Mucosa of gallbladder (tissue), 1 donor: ENCODE measurements around the gene DLG1. TPM values are rescaled to one million over a fixed set of nuclear protein-coding genes. Genes with fewer than 3 reads are reported as not detected.

ENCODE experiments used
- DNase-seq: peaks from one replicate; pipeline ENCODE4 v3.0.0-alpha.2; 2020; ENCODE audit warnings: low spot score
- total RNA-seq: library from RNA; stranded (reverse); gene quantifications from one replicate; pipeline ENCODE4 v1.2.1, GENCODE V29; 2021
- donor health status: DM: no; HTN: no; CAD: no.

The DLG1 gene
- total RNA-seq, 1 donor from 2014 or later: 90.0 TPM

DNA sequence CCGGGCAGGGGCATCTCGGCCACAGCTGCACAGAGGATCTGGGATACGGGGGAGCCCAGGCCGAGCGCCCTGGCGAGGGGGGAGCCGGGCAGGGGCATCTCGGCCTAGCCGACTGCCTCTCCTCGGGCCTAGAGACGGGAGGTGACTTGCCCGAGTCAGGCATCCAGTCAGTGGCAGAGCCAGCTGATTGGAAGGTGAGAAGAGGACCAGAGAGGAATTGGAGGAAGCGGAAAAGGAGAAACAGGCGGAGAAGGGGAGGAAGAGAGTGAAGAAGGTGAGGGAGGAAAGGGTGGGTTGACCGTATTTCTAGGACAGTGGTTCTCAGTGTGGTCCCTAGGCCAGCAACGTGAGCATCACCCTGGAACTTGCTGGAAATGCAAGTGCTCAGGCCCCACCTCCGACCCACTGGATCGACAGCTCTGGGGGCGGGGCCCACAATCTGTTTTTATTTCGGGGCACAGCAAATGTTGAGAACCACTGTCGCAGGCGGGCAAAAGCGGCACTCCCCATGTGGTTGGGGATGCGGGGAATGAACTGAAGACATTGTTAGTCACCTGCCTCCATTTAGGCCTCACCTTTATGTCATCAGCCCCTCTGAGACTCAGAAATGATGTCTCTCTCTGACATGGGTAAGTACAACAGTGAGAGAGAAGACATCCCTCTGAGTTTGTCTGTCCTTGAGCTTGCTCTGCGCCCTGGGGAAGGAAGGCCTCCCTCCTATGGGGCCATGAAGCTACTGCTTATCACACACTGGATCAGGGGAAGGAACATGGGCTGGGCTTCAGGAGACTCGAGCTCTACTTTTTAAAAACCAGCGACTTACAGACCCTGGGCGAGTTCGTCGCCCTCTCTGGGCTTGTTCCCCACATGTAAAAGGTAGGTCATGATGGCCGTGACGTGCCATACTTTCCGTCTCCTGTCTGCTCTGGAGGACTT lies 267.8 kb downstream of the DLG1 start:
- DNase-seq: no peak

DNA sequence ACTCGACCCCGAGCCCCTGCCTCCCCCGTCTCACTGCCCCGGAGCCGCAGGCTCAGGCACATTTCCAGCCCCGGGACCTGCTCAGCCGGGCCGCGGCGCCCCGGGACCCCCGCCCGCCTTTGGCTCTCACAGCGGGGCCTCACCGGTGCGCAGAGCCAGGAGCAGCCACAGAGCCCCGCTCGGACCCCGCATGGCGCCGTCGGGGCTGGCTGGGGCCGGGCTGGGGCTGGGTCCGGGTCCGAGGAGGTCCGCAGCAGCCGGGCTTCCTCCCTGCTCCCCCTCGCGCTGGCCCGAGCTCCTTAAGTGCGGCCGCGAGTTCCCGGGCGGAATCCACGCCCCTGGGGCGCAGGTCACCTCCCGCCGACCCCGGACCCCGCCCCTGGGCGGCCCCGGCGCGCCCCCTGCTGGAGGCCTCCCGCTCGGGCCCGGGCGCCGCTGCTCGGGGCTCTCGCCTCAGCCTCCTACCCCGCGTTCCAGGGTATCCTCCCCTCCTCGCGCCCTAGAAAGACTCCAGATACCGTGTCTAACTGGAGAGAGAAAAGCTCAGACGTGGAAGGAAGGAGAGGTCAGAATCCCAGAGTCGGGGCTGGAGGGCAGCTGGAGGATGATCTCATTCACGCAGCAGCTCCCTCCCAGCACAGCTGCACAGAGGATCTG lies 268.8 kb downstream of the DLG1 start, which contains the start of gene MELTF:
MELTF (minus strand) TSS at position 307 of the 657 bp plus-strand sequence; CDS start at position 192, 115 bp downstream.
- DNase-seq: no peak

DNA sequence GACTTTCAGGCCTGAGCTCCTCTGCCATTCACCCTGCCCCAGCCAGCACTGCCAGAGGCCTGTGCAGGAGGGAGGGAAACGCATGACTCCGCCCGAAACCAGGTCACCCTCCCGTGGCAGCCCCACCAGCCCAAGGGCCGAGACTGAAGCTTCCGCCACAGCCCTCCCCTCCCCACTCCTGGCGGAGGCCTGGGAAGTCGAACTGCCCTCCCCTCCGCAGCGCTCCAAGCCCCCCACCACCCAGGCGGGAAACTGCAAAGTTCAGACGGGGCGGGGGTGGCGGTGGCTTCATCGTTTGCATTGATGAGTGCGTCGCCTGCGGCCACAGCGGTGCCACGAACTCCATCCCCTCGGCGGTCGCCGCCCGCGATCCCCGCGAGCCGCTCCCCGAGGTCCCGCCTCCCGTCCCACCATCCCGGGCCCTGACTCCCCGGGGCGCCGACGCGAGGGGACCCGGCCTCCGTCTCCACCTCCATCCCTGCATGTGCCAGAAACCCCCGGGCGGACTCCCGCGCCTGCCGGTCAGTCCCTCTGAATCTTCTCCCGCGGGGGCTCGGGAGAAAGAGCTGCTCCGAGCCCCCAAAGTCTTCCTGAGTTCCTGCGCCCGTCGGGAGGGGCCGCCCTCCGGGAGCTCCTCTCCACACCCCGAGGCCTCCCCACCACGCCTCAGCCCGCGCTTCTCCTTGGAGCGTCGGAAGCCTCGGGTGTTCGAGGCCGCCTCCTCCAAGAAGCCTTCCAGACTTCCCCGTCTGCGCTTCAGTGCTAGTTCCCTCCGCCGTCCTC lies 269.5 kb downstream of the DLG1 start:
- no peak for DNase-seq

DNA sequence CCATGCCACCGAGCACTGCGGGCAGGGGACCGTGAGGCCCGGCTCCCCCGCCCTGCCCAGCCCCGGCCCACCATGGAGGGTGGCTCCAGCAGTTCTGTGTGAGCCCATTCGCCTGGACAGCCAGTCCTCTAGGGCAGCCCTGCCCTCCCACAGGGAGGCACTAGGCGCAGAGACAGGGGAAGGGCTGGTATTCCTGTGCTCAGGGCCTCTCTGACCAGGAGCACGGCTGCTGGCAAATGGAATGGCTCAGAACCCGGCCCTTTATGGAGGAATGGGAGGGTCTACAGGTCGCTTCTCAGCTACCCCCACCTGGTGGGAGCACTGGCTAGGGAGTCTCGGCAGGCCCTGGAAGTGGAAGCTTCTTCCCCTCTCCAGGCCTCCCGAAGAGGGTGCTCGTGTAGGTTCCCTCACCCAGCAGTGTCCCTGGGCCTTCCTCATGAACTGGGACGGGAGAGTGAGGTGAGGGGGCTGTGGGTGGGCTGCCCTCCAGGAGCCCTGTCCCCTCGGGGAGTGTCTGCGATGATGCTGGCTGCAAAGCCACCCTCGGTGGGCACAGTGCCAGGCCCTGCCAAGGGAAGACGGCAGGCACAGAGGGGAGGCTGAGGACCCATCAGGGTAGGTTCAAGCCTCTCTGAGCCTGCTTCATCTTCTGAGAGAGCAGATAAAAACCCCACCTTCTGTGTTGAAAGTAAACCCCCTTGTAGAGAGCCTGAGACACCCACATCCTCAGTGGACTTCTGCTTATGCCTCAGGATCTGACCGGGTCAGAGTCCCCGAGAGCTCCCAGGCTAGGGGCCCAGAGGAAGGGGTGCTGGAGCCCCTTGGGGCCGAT lies 270.3 kb downstream of the DLG1 start:
- no peak for DNase-seq

DNA sequence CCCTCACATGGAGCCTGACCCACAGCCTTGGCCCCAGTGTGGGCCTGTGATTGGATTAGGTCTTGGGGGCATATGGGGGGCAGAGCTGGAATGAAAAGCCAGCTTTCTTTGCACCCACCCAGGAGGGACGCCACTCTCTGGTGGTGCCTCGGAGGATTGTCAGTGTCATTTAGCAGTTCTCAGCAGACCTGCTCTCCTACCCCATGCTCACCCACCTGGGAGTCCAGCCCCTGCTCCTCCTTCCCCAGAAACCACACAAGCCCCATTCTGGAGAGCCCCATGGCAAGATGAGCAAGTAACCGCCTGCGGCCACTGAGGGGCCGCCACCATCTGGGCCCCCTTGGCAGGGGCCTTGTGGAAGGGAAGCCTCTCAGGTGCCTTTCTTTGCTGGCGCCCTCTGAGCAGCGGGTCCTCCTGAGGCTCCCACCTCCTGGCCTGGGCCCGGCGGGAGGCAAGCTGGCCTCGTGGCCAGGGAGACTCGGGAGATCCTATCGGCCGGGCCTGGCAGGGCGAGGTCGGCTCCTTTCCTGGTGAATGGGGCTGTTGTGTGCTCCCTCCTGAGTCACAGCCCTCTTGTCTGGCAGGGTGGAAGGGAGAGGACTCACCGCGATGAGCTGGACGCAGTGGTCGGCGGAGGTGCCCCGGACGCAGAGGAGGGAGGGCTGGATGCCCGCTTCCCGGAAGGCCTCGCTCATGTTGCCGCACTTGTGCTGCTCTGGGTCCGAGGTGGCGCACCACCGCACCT lies 271.1 kb downstream of the DLG1 start:
- no peak for DNase-seq

DNA sequence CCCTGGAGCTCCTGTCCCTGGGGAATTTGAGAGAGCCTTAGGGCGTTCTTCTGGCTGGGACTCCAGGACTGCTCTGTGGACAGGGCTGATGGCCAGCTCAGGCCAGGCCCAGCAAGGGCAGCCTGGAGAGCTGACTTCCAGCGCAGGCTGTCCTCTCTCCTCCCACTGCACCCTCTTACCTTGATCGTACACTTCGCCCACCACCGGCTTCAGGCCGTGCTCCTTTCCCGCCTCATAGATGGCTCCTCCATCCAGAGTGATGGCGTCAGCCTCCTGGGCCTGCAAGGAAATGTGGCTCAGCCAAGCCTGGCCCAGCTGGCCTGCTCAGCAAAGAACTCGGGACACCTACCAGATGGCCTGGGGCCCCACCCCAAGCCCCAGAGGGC lies 271.9 kb downstream of the DLG1 start:
- no peak for DNase-seq

DNA sequence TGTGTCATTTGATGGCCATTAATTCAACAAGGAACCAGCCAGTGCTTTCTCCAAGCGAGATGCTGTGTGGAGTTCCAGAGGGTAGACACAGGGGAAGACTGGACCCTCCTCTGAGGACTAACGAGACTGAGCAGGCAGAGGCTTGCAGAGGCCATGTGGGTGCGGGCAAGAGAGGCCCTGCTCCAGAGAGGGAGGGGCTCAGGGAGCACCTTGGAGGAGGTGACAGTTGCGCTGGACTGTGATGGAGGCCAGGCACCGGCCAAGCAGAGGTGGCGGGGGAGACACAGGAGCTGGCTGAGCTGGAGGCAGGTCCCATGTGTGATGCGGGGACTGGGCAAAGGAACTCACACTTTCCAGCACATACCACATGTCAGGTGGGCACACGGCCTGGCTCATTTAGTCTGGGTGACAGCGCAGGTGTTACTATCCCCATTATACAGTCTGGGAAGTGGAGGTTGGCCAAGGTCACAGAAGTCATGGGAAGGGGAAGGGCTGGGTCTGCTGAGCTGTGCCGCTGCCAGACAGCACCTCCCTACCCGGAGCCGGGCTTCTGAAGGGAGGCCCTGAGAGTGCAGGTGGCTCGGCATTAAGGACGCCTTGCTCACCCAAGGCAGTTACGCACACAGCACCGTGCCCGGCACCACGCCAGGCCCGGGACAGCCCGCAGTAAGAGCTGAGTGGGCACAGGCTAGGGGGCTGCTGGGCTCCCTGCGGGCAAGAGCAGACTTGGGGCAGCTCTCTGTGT lies 272.5 kb downstream of the DLG1 start:
- DNase-seq: no peak

DNA sequence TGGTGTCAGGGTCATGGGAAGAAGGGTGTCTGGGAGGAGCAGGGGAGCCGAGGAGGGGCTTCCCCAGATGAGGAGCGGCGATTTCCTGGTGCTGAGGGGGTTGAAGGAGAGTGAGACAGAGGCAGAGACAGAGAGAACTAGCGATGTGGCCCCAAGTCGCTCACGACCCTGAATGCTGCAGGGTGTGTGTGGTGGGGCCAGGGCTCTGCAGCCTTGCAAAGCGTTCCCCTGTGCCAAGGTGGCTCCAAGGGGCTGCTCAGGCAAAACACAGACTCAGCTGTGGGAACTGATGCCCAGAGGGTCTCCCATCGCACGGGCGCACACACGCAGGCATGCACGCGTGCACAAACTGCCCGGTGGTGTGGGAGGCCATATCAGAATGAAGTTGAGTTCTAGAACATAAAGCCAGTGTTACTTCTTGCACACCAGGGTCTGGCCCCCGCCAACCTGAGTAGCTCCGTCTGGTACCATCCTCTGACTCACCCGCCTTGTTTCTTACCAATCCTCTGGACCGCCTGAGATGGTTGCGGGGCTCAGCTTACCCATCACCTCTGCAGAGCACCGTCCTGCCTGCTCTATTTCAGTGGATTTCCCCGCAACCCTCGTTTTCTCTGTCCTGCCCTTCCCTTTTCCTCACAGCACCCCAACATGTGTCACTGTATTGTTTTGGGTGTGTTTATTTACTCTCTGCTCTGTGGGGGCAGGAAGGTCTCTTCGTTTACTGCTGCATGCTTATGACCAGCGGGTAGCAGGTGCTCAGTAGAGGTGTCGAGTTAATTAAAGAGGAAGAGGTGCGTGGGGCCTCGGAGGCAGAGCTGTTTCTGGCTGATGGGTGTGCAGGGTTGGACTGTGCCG lies 273.3 kb downstream of the DLG1 start:
- no peak for DNase-seq

DNA sequence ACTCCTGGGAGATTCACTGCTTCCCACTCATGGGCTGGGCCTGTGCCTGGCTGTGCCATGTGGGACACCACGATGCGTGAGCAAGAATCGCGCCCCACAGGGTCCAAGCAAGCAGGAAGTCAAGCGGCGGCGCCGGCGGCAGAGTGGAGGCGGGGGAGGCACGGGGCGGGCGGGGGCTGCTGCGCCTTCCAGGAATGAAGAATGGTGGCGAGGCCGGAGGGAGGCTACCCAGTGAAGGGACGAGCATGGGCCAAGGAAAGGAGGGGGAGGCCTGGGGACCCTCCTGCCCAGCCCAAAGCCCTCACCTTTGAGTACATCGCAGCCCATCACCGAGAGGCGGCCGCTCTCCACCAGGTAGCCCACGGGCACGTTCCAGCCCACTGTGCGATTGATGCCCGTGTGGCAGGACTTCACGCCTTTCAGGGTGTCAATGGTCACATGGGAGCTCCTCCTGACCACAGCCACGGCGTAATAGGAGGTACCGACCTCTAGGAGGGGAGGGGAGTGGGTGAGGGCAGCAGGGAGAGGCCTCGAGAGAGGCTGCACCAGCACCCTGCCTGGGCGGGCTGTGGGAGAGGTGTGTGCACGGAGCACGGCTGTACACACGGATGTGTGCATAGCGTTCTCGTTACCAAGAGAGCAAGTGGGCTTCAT lies 274.3 kb downstream of the DLG1 start:
- no peak for DNase-seq

DNA sequence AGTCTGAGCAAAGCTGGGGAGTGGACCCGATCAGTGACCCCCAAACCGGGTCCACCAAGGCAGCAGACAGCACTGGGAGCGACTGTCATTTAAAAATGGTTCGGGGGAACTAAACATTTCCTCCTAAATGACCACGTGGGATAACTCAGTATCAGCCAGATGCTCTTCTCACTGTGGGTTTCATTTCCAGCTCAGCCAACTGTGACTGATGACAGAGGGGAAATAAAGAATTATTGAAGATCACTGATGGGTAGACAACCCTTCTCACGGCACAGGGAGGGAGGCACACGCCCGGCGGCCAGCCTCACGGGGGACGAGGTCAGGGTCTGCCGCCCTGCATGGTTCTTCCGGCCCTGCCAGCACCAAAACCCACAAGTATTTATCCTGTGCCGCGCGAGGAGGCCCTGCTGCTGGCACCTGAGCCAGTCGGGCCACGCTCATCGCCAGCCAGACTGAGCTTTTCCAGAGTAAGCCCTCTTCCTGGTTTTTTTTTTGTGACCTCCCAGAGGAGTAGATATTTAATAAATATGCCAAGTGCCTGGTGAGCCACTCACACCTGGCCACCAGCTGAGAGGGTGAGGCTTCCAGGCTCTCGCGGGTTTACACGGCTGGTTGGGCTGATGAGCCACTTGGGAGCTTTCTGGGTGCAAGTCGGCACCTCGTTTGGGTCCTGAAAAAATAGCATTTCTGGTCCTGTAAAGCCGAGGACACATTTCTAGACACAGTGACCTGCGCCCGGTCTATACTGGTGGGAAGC lies 275.0 kb downstream of the DLG1 start:
- no peak for DNase-seq

DNA sequence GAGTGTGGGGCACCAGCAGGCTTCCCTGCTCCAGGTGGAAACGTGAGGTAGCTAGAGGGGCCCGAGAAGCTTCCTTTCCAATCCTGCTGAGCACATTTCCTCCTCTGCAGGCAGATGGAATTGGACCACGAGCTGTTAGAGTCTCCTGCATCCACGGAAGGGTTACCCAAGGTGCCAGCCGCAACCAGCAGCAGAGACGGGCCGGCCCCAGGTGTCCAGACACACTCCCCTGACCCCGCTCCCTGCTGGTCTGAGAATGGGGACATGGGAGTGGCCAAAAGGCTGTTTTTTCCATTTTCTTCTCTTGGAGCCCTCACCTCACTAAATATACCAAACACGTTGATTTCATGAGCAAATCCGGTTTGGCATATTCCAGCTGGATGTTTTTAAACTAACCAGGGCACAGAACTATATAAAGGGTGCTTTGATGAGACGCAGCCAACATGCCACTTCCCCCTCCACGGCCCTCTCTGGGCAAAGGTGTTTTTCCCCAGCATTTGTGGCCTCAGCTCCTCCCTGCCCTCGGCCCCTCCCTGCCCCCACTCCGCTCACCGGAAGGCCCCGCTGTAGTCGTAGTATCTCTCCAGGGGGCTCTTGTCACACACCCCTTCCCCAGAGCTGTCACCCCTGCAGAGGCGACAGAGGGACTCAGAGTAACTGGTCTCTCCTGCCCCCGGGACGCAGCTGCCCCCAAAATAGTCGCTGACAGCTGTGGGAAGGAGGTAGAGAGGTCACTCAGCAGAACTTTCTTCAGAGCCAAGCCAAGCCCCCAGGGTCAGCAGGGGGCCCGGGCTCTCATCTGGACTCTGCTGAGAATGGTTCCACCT lies 275.8 kb downstream of the DLG1 start:
- DNase-seq: no peak

DNA sequence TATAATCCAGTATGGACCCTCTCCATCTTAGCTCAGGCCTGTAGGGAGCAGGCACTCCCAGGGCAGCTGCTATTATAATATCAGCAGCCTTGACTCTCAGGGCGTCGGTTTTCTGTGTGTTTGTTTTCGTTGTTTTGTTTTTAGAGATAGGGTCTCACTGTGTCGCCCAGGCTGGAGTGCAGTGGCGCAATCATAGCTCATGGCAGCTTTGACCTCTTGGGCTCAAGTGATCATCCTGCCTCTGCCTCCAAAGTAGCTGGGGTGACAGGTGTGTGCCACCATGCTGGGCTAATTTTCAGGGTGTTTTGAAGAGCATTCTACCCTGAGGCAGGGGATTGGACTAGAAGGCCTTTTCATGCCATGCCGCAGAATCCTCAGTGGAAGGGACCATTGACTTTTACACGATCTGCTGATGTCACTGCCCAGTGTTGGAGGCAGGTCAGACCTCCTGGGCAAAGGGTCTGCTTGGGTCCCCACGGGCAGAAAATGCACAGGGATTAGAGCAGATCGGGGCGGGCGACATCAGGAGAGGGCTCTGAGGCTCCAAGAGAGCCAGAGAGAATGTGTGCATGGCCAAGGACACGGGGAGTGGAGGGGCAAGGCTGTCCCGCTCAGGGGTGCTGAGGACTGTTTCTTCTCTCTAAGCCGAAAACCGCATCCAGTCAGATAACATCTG lies 276.5 kb downstream of the DLG1 start:
- DNase-seq: no peak

DNA sequence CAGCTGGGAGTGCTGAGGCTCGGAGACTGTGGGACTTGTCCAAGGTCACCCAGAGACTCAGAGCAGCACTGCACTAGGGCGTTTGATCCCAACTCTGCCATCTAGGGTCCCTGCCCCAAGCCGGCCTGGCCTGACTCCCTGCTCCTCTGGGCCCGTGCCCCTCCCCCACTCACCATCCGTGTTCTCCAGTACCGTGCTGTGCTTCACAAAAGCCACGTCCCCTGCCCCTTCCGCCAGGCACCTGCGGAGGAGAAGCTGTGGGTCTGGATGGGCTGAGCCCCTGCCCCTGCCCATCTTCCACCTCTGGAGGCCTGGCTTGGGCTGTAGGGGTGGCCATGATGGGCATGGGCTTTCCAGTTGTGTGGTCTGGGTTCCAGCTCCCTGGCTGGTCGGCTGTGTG lies 277.2 kb downstream of the DLG1 start:
- no peak for DNase-seq

DNA sequence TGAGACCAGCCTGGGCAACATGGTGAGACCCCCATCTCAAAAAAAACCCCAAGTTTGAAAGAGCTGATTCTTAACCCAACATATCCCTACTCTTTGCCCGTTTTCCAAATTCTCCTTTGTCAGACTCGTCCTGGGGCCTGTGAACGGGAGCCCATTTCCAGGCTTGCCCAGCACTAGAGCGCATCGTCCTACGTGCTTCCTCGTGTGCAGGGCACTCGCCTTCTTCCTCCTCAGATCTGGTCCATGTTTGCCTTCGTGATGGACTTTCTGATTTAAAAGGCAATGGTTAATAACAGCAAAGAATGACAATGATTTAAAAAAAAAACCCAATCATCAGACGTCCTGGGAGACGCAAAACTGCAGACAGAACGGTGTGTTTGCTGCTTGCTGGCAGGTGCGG lies 278.9 kb downstream of the DLG1 start:
- DNase-seq: no peak

DNA sequence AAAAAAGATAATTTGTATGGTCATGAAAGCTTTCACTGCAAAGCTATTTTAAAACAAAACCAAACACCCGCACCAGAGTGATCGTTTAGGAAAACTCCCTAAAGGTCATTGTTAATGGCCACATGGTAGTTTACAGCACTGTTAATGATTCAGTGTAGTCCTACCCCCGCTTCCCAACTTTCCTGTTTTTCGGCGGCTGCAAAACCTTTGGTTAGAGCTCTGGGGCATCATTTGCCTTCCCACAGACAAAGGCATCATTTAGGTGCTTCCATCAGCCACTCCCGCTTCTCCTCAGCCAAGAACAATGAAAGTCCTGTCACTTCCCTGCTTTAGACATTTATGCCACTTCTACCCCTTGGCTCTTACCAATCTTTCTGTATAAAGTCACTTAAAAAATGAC lies 279.4 kb downstream of the DLG1 start:
- no peak for DNase-seq

DNA sequence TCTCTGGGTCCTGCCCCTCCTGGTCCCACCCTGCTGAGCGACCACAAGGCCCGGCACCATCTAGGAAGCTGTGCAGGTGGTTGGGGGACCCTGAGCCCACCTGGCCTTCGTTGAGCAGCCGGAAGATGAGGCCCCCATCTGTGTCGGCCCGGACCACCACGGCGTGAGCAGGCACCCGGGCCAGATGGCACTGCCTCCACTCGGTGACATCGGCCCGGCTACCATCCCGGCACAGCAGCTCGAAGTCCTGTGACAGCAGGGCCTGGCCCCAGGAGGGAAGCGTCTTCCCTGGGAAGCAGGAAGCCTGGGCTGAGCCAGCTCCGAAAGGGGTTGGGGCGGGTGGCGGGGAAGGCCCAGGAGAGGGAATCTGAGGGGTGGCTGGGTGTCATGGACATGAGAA lies 281.4 kb downstream of the DLG1 start:
- DNase-seq: no peak
